Measurements from ENCODE around the gene DYNLRB2. TPM values are rescaled to one million over a fixed set of nuclear protein-coding genes. Genes with fewer than 3 reads are reported as not detected.
A peak's percentile ranks its signal among the peaks of the same experiment; 100 is the strongest.

The DYNLRB2 gene
- not detected in 2 replicates for total RNA-seq

- peak; percentile 89 to 90 for DNase-seq (ENCODE audit: low read depth in 2 of 2)
Measured at GRCh38 chr16:80540516-80541305, at the start of gene DYNLRB2. Gene DYNLRB2, plus strand, starts transcription at chr16:80540993. Its CDS starts 84 bp downstream, at chr16:80541077.

GRCh38 chr16:80500116-80500859 lies 40.5 kb upstream of the DYNLRB2 start:
- DNase-seq (ENCODE audit: low read depth in 2 of 2): no peak

GRCh38 chr16:80500961-80501525 lies 39.8 kb upstream of the DYNLRB2 start:
- DNase-seq (ENCODE audit: low read depth in 2 of 2): no peak

- no peak for DNase-seq (ENCODE audit: low read depth in 2 of 2)
Measured at GRCh38 chr16:80503107-80503506, 37.7 kb upstream of the DYNLRB2 start.

- no peak for DNase-seq (ENCODE audit: low read depth in 2 of 2)
Measured at GRCh38 chr16:80507538-80507937, 33.3 kb upstream of the DYNLRB2 start.

GRCh38 chr16:80509872-80510271 lies 30.9 kb upstream of the DYNLRB2 start:
- DNase-seq (ENCODE audit: low read depth in 2 of 2): no peak

- no peak for DNase-seq (ENCODE audit: low read depth in 2 of 2)
Measured at GRCh38 chr16:80511824-80512592, 28.8 kb upstream of the DYNLRB2 start.

GRCh38 chr16:80512593-80512853 lies 28.3 kb upstream of the DYNLRB2 start:
- DNase-seq (ENCODE audit: low read depth in 2 of 2): no peak

- no peak for DNase-seq (ENCODE audit: low read depth in 2 of 2)
Measured at GRCh38 chr16:80515374-80515773, 25.4 kb upstream of the DYNLRB2 start.

- DNase-seq (ENCODE audit: low read depth in 2 of 2): no peak
Measured at GRCh38 chr16:80517846-80518245, 22.9 kb upstream of the DYNLRB2 start.

GRCh38 chr16:80518436-80518835 lies 22.4 kb upstream of the DYNLRB2 start:
- no peak for DNase-seq (ENCODE audit: low read depth in 2 of 2)

GRCh38 chr16:80519189-80519588 lies 21.6 kb upstream of the DYNLRB2 start:
- DNase-seq (ENCODE audit: low read depth in 2 of 2): peak in 1 of 2 donors; percentile 6

- DNase-seq (ENCODE audit: low read depth in 2 of 2): no peak
Measured at GRCh38 chr16:80525420-80525819, 15.4 kb upstream of the DYNLRB2 start.

- DNase-seq (ENCODE audit: low read depth in 2 of 2): peak; percentile 47 to 69
Measured at GRCh38 chr16:80526418-80527061, 14.3 kb upstream of the DYNLRB2 start.

- peak; percentile 31 to 54 for DNase-seq (ENCODE audit: low read depth in 2 of 2)
Measured at GRCh38 chr16:80527297-80527696, 13.5 kb upstream of the DYNLRB2 start.

- no peak for DNase-seq (ENCODE audit: low read depth in 2 of 2)
Measured at GRCh38 chr16:80530479-80530878, 10.3 kb upstream of the DYNLRB2 start.

- DNase-seq (ENCODE audit: low read depth in 2 of 2): no peak
Measured at GRCh38 chr16:80536238-80536637, 4.6 kb upstream of the DYNLRB2 start.

- DNase-seq (ENCODE audit: low read depth in 2 of 2): no peak
Measured at GRCh38 chr16:80541306-80541694, 507 bp downstream of the DYNLRB2 start.

- no peak for DNase-seq (ENCODE audit: low read depth in 2 of 2)
Measured at GRCh38 chr16:80543162-80543561, 2.4 kb downstream of the DYNLRB2 start.

GRCh38 chr16:80544326-80544725 lies 3.5 kb downstream of the DYNLRB2 start:
- no peak for DNase-seq (ENCODE audit: low read depth in 2 of 2)

- DNase-seq (ENCODE audit: low read depth in 2 of 2): no peak
Measured at GRCh38 chr16:80546249-80546648, 5.5 kb downstream of the DYNLRB2 start.

All from dermis microvascular lymphatic vessel endothelial cell (primary cell).